ENCODE measurements around the gene TNFAIP8L1.
A peak's percentile ranks its signal among the peaks of the same experiment; 100 is the strongest.

The TNFAIP8L1 gene

DNA sequence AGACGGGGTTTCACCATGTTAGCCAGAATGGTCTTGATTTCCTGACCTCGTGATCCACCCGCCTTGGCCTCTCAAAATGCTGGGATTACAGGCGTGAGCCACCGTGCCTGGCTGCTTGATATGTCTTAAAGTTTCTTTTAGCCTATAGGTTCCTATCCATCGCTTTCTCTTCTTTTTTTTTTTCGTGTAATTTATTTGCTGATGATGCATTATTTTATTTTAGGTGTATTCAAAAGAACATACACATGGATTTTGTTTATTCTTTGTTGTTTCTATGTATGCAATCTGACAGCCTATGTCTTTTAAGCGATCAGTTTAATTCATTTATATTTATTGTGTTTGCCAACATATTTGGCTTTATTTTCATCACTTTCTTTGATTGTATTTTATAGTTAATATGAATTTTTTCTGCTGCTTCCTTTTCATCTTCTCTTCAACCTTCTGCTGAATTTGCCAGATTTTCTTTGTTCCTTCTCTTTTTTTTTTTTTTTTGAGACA lies 26.0 kb upstream of the TNFAIP8L1 start:
- DNase-seq, result no peak

DNA sequence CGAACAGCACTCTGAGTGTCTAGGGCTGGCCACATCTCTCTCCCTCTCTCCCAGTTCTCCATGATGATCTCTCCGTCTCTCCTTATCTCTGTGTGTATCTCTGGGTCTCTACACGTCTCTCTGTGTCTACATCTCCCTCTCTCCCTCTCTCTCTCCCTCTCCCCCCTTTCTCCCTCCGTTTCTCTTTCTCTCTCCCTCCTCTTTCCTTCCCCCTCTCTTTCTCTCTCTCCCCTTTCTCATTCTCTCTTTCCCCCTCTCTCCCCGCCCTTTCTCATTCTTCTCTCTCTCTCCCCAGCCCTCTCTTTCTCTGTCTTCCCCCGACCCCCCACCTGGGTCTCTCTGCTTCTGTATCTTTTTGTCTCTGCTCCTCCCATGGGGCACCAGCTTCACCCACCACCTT lies 21.3 kb upstream of the TNFAIP8L1 start:
- DNase-seq, result no peak

DNA sequence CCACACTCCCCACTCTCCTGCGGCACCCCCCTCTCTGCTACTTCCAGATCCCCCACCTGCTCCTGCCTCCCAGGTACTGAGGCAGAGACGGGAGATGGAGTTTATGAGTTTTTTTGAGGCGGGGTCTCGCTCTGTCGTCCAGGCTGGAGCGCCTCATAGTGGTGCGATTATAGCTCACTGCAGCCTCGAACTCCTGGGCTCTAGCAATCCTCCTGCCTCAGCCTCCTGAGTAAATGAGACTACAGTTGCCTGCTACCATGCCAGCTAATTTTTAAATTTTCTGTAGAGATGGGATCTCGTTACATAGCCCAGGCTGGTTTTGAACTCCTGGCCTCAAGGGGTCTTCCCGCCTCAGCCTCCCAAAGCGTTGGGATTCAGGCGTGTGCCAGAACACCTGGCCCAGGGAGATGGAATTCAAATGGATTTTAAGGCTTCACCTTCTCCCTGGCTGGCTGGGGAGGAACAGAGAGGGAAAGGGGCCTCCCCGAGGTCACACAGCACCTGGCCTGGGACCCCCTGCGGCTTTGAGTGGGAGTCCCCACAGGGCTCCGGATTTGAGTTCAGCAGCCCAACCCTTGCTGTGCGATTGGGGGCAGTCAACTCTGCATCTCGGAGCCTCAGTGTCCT lies 19.5 kb upstream of the TNFAIP8L1 start:
- no peak for DNase-seq

DNA sequence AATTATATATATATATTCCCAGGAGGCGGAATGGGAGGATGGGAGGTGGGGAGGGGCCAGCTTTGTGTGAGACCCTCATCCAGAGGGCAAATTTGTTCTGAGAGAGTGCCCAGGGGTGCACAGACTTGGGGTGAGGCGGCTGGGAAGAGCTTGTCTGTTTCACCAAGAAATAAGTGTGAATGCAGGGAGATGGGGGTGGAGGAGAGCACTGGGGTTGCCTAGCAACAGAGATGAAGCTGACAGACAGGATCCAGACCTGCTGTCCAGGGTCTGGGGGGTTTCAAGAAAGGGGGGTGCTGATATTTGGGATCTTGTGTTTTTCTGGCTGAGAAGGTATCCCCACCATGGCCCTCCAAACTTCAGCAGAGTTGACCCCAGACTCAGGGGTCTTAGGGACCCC lies 18.6 kb upstream of the TNFAIP8L1 start:
- DNase-seq, result no peak

DNA sequence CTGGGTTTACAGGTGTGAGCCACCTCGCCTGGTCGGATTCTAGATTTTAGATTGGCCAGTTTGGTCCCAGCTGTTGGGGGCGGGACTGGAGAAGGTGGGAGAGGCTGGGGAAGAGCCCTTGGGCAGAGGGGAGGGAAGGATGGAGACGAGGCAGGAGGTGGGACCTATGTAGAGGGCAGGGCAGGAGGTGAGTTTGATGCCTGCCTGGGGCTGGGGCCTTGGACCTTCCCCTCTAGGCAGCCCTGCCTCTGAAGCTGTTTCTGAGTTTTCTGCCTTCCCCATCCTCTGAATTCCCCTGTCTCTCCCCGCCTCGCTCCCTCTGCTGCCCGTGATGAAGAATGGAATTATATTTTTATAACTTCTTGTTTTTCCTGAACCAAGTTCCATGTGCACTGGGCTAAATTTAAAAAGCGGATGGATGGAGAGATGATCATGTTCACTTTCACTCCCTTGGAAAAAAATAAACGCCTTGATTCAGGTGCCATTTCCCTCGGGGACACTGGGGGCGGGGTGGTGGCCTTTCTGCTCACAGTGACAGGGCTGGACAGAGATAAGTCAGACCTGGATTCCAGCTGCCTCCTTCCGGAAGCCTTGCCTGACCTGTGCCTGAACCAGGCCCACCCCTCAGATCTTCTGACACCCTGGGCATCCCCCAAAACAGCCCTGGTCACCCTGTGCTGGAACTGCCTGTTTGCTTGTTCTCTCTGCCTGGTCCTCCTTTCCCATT lies 16.5 kb upstream of the TNFAIP8L1 start:
- no peak for DNase-seq

DNA sequence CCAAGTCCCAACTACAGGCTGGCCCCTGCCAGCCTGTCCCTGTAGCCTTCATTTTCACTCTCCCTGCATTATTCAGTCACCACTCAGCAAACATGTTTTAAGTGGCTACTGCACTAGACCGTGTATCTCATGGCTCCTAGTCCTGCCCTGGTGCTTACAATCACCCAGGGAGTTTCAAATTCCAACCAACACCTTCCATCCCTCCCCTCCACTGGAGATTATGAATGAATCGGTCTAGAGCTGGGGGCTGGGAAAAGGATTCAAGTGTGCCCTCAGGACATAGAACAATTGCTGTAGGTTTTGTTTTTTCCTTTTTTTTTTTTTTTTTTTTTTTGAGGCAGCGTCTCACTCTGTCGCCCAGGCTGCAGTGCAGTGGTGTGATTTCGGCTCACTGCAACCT lies 15.0 kb upstream of the TNFAIP8L1 start:
- DNase-seq, result no peak

DNA sequence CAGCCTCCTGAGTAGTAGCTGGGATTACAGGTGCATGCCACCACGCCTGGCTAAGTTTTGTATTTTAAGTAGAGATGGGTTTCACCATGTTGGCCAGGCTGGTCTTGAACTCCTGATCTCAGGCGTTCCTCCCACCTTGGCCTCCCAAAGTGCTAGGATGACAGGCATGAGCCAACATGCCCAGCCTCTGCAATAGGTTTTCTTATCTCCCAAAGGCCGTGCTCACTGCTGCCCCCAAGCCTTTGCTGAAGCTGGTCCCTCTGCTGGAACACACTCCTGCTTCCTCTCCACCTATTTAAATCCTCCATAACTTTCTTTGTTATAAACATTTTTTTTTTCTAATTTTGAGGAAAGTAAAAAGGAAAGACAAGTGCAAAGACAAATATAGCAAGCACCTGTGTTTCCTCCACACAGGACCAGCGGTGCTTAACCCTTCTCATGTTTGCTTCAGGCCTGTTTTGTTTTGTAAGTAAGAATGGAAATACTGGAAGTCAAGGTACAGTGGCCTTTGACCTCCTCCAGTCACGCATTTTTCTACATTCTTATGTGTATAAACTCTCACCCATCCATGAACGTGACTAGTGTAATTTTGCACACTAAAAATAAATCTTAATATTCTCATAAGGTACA lies 14.5 kb upstream of the TNFAIP8L1 start:
- DNase-seq, result no peak

DNA sequence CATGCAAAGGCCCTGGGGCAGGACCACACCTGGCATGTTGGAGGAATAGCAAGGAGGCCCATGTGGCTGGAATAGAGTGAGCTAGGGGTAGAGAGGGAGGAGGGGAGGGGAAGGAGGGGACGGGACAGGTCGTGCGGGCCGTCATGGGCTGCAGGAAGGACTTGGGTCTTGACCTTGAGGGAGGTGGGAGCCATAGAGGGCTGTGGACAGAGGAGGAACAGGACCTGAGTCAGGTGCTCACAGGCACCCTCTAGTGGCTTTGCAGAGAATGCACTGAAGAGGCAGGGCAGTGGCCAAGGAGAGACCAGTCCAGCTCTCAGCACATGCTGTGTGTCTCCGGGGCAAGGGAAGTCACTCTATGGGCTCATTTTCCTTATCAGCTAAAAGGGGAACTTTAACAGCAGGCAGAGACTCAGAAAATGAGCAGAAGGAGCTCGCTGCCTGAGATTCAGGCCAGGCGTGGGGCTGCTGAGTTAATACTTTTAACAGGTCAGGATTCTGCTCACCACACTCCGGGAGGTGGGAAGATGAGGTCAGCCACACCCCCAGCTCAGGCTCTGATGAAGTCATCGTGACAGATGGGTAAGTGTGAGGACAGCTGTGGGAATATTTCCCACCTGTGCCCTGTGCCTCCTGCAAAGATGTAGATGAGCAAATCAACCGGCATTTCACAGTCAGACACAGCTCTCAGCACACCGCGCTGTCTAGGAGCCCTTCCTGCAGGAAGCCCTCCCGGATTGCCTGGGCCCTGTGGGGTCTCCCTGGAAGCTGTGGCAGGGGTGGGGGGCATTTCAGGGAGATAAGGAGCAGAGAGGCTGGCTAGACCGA lies 6.0 kb upstream of the TNFAIP8L1 start:
- peak; percentile 63 for DNase-seq

DNA sequence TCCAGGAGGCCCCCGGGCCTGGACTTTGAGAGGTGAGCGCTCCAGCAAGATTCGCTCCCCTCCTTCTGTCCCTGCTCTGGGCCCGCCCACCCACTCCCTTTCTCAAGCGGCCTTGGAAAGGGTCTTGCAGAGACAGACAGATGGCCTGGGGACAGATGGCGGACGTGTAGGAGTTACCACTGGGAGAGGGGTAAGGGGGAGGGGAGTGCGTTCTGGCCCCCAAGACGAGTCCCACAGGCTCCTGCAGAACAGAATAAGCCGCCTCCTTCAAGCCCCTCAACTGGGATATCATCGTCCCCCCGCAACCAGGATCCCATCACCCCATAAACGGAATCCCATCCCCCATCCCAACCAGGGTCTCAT lies 3.6 kb upstream of the TNFAIP8L1 start:
- DNase-seq, result no peak

DNA sequence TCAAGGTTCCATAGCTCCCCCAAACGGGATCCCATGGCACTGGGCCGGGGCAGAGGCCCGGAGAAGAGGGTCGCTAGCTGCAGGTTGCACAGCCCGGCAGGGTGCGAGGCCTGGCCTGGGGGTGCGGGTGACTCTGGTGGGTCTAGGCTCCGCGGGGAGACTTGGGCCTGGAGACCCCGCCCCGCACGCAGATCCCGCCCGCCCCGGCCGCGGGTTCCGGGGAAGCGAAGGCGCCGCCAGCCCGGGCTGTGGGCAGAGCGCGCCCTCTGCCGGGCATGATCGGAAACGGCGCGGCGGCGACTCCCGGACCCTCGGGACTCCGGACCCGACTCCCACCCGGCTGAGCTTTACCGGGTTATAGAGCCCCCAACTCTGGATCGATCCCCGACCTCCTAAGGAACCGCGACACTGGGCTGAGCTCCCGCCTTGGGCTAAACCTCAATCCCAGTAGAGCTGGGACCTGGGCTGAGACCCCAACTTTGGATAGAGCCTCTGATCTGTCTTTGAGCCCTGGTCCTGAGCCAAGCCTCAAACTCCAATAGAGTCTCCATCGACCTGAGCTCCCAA lies 3.1 kb upstream of the TNFAIP8L1 start:
- peak; percentile 88 for DNase-seq

DNA sequence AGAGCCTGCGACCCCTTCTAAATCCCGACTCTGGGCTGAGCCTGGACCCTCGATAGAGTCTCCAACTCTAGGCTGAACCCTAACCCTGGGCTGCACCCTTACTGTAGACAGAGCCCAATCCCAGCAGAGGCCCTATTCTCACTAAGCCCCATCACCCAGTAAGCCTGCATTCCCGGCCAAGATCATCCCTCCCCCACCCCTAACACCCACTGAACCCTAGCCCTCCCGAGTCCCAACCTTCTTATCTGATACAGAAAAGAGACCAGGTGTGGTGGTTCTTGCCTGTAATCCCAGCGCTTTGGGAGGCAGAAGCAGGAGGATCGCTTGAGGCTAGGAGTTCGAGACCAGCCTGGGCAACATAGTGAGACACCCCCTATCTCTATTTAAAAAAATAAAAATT lies 2.6 kb upstream of the TNFAIP8L1 start:
- no peak for DNase-seq

DNA sequence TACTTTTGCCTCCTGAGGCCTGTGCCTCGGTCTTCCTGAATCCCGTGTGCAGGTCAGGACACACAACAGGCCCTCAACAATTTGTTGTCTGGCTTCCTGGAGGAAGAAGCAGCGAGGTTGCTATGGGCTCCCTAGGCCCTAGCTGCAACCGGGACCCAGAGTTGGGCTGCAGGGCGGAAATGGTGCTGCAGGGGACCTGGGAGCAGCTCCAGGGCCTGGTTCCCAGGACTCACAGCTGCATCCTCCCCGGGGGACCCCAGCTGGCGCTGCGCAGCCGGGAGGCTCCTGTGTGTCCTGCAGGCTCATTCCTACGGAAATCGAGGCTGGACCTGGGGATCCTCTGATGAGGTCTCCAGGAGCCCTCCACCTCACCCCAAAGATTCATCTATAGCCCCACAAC lies 999 bp upstream of the TNFAIP8L1 start:
- DNase-seq, result no peak

DNA sequence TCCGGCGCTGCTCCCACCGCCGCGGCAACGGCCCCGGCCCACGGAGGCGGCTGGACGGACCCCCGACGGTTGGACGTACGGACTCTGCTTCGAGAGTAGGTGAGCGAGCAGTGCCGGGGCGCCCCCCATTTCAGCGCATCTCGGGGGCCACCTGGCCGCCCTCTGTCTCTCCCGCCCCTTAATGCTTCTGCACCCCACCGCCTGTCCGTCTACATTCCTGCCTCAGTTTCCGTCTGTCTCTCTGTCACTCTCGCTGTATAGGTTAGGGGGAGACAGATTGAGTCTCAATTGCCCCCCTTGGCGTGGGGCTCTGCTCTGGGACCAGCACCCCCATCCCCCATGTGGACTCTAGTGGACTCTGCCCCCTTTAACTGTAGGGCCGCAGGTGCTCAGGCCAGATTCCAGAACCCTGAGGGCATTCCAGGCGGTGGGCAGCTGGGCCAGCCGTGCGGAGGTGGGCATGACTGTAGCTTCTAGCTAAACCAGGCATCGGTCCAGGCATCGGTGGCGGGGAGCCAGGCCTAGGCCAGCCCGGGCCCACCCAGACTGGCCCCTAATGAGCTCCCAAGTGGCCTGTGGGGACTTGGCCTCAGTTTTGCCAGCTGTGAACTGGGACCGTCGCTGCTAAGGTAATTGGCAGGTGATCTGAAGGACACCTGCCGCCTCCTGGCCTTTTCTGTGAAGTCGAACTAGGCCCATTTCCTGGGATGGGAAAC lies 373 bp downstream of the TNFAIP8L1 start:
- no peak for DNase-seq

DNA sequence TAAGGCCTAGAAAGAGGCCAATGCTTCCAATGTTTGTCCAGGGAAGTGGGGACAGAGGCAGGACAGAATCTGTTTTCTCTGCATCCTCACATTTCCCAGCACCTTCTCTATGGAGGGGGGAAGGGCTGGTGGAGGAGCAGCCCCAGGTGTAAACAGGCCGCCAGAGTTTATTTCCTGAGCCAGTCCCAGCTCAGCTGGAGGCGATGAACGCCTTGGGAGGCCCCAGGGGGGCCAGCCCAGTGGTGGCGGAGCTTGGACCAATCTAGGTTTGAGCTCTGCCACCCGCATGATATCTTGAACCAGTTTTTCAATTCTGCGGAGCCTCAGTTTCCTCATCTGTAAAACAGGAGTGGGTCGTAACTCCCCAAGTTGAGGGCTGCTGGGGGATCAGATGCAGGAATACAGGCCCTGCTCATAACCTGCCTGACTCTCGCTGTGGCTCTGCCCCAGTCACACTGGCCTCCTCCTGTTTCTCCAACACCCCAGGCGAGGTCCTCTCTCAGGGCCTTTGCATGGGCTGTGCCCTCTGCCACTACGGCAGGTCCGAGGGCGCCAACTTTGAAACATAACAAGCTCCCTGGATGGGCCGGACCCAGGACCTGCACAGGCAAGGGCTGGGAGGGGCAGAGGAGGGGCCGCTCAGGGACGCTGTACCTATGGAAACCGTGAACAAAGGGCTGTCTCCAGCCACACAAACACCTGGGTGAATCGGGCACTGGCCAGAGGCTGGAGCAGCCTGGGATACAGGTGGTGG lies 1.1 kb downstream of the TNFAIP8L1 start:
- no peak for DNase-seq

DNA sequence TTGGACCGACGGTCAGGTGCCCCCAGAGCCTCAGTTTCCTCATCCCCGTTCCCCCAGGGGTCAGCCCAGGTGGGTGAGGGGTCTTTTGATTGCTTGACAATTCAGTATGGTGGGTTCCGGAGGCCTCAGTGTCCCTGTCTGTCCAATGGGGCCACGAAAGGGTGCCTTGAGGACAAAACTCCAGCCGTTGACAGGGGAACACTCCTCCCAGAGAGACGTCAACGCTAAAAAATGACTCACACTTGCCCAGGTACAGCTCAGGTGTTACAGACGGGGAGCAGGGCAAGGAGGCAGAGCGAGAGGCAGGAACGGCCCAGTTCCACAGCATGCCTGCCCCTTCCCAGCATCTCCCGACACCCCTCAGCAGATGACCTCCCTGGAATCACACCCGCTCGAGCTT lies 1.8 kb downstream of the TNFAIP8L1 start:
- DNase-seq, result no peak

DNA sequence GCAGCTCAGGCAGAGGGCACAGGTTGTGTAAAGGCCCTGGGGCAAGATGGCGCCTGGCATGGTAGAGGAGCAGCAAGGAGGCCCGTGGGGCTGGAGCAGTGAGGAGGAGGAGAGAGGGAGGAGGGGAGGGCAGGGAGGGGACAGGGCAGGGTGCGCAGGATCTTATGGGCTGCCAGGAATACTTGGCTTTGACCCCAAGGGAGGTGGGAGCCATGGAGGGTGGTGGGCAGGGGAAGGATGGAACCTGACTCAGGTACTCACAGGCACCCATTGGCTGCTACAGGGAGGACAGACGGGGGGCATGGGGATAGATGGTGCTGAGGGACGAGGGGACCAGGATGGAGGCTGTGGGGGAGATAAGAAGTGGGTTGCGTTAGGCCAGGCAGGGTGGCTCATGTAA lies 3.3 kb downstream of the TNFAIP8L1 start:
- no peak for DNase-seq

DNA sequence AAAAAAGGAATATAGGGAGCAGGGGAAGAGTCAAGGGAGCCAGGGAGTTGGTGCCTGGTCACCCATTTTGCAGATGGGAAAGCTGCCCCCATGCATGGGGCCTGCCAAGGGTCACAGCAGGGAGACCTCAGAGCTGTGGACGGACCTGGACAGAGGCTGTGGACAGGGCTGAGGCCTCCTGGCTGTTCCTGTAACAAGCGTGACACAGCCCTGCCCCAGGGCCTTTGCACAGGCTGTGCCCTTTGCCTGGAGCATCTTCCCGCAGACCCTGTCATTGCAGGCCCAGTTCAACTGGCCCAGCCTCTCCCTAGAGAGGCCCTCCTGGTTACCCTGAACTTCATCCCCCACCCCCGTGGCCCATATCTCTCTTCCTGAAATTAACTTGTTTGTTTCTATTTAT lies 6.4 kb downstream of the TNFAIP8L1 start:
- no peak for DNase-seq

DNA sequence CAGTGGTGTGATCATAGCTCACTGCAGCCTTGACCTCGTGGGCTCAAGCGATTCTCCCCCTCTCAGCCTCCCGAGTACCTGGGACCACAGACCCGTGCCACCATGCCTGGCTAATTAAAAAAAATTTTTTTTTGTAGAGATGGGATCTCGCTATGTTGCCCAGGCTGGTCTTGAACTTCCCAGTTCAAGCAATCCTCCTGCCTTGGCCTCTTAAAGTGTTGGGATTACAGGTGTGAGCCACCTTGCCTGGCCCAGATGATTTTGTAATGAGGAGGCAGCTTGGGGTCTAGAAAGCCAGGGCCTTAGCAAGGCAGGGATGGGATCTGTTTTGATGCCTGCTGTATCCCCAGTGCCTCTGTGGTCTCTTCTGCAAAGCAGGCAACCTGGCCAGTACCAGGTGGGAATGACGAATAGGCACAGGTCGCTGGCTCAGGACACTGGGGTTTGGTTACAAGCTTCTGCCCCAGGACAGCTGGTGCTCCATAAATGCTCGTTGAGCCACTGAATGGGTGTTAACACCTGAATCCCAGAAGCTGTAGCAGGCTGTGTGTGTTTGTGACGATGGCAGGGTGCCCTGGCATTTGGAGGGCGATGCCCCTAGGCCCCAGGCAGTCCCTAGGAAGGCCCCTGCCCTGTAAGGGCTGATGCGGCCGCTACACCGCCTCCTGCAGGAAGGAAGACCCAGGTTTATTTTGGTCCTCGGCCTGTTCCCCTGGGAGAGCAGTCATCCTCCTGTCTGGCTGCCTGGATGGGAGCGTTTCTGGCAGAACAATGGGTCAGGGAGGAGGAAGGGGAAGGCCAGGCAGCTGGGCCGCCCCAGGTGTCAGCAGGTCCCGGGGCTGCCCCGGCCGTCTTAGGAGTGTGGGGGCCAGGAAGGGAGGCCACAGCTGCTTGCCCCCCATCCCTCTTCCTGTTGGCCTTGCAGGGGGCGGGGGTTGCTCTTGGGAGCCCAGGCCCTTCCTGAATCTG lies 8.6 kb downstream of the TNFAIP8L1 start:
- no peak for DNase-seq

DNA sequence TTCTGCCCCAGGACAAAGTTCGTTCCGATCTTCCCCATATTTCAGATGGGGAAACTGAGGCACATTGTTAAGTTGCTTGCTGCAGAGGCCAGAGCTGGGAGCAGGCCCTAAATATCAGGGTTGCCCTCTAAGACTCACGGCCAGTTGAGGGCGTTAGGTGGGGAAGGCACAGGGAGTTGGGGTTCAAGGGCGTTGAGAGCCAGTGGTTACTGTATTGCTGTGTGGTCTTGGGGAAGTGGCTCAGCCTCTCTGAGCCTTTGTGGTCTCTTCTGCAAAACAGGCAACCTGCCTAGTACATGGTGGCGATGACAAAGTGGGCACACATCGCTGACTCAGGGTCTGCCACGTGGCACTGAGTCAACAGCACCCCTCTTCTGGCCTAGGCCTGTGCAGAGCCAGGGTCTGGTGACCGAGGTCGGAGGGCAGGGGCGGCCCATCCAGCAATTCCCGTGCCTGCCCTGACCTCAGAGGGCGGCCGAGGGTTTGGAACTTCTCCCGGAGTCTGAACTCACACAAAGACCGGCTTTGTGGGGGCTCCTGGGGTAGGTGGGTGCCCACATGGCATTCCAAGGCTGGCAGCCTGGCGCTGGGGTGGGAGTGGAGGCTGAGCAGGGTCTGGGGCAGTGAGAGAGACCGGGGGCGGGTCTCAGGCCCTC lies 10.2 kb downstream of the TNFAIP8L1 start:
- no peak for DNase-seq

DNA sequence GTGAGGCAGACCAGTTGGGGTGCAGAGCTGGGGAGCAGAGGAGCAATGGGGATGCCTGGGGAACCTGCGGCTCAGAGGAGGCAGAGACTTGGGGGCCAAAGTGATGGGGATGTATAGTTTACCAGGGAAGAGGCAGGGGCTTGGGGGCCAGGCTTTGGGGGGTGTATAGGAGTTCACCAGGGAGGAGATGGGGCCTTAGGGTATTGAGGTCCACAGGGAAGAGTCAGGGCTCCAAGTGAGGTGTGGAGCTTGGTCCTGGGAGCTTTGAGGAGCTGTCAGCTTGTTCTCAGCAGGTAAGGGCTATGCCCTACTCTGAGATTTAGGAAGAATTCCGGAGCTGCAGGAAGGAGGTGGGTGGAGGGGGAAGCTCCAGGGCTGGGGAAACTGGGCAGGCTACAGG lies 10.8 kb downstream of the TNFAIP8L1 start:
- no peak for DNase-seq
